Jurkat, Clone E6-1 (cell line): ENCODE data around the gene ANKAR. TPM values are rescaled to one million over a fixed set of nuclear protein-coding genes. Genes with fewer than 3 reads are reported as not detected.
"Not testable (repeated sequence)": the region's sequence is repeated elsewhere in the genome, so short reads cannot be mapped to it uniquely, and the experiment has no call there.

Experiments used
- DNase-seq: peaks from one replicate; pipeline ENCODE4 v3.0.0-alpha.2; 2011; ENCODE audit warnings: low read depth, low spot score
- H3K4me3 ChIP-seq: 2 replicates; pipeline ENCODE4 v1.5.1; 2011; ENCODE audit warnings: mild to moderate bottlenecking, low read length, control low read depth, moderate library complexity
- polyA plus RNA-seq: library from polyadenylated mRNA; unstranded; fragments of >200 nt; gene quantifications from one replicate; pipeline ENCODE4 v1.2.1, GENCODE V29; 2012; ENCODE audit warnings: missing spikeins; ENCODE audit not compliant: insufficient read length, insufficient read depth

ANKAR gene, protein sequence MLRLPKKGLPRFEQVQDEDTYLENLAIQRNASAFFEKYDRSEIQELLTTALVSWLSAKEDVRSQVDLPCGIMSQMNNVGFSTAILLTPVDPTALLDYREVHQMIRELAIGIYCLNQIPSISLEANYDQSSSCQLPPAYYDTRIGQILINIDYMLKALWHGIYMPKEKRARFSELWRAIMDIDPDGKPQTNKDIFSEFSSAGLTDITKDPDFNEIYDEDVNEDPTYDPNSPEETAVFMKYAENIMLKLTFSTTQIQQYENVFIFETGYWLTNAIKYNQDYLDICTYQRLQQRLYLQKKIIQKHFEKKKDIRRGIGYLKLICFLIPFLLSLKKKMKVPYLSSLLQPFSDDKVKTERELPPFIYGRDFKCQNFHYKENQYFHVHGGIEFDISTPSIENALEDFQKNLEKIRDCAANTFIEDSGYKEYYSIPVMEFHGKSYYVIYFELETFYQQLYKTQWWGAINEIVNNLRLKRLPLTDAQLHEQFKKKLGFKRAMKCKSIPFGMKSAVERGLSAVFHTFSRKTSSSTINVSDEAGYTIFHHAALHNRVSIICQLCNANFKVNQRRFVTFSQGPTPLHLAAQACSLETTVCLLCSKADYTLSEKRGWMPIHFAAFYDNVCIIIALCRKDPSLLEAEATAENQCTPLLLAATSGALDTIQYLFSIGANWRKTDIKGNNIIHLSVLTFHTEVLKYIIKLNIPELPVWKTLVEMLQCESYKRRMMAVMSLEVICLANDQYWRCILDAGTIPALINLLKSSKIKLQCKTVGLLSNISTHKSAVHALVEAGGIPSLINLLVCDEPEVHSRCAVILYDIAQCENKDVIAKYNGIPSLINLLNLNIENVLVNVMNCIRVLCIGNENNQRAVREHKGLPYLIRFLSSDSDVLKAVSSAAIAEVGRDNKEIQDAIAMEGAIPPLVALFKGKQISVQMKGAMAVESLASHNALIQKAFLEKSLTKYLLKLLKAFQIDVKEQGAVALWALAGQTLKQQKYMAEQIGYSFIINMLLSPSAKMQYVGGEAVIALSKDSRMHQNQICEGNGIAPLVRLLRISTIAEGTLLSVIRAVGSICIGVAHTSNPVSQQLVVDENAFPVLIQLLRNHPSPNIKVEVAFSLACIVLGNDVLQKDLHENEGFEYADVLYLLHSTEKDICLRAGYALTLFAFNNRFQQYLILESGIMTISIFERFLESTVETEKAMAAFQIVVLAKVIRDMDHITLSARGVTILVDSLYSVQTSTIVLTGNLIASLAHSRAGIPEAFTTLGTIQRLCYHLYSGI (N-terminal part only)
- 0.44 TPM for polyA plus RNA-seq

DNA sequence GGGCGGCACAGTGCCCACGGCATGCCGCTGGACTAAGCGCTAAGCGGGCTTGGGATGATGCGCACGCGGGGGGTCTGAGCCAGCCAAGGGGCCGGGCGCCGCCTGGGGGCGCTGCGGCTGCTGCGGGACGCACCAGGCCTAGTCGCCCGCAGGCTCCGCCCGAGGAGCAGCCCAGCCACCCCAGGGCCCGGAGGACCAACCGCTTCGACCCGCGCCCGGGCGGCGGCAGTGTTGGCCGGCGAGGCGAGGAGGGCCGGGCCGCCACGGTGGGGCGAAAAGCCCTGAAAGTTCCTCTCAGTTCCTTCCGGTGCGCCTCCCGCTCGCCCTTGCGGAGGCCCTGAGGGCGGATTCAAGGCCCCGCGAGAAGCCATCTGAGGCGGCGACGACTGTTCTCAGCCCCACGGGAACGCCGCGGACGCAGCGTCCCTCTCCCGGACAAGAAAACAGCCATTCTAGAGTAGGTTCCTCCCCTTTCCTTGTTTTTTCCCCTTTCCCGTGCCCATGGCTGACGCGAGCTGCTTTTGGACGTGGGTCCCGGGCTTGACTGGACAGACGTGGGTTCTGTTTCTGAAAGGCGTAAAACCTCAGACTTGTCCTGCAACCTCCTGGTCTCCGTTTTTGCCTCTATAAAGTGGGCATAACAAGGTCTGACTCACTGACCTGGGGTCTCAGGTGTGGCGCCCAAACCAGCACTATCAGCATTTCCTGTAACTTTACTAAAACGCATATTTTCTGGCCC is at the start of gene ANKAR:
ANKAR (plus strand) TSS at position 297 of the 739 bp plus-strand sequence. CDS start 1,821 bp downstream, outside the sequence.
- no peak within 1 kb of the TSS for H3K4me3 ChIP-seq
- no peak for DNase-seq

DNA sequence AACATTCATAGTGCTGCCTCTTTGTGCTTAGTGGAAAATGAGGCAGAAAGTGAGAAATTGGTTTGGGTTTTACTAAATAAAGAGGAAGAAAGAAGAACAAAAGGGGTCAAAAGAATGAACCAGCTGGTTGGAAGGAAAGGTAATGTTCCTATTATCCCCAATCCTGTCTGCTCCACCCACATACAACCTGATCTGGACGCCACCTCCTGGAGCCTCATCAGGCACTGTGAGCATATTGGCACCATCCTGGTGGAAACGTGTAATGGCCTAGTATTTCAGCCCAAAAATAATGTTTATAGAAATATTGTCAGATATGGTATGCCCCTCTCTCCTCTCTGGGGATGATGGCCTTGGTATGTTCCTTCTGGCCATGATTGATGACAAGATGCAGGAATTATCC is 48.8 kb upstream of the ANKAR start:
- H3K4me3 ChIP-seq: no peak overlapping the region
- DNase-seq: no peak

DNA sequence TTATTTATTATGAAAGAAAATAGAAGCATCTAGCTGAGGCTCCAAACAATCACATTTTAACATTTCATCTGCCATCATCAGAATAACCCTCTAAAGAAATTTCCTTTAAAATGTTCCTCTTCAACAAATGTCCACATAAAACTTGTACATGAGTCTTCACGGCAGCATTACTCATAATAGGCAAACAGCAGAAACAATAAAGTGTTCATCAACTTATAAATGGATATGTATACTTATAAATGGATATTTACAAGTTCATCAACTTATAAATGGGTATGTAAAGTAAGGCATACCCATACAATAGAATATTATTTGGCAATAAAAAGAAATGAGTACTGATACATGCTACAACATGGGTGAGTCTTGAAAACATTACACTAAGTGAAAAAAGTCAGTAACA is 46.7 kb upstream of the ANKAR start:
- H3K4me3 ChIP-seq: no peak overlapping the region
- no peak for DNase-seq

DNA sequence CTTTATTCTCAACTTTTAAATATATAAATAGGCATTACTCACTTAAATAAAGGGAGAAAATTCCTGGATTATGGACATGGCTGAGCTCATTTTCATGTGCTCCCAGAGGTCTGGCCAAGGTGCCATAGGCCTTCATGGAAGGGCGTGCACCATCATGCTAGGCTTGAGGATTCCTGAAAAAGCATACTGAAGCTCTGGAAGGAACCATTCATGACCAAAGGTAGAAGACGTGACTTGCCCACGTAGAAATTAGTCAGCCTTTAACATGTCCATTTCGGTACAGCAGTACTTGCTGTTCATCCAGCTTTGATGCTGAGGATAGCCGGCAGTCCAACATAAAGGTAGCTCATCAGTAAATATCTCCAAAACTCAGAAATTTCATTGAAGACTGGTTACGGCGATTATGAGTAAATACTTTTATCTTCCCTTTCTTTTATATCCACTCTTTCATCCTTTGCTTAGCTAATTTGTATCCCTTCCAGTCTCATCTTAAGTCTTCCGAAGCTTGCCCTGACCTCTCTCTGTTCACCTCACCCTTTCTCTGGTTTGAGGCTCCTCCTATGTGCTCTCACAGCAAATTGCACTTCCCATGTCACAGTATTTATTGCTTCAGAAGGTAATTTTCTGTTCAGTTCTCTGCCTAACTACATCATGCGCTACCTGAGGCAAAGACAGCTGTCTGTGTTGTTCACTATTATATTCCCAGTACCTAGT is 45.5 kb upstream of the ANKAR start:
- DNase-seq: no peak
- H3K4me3 ChIP-seq: no peak overlapping the region

DNA sequence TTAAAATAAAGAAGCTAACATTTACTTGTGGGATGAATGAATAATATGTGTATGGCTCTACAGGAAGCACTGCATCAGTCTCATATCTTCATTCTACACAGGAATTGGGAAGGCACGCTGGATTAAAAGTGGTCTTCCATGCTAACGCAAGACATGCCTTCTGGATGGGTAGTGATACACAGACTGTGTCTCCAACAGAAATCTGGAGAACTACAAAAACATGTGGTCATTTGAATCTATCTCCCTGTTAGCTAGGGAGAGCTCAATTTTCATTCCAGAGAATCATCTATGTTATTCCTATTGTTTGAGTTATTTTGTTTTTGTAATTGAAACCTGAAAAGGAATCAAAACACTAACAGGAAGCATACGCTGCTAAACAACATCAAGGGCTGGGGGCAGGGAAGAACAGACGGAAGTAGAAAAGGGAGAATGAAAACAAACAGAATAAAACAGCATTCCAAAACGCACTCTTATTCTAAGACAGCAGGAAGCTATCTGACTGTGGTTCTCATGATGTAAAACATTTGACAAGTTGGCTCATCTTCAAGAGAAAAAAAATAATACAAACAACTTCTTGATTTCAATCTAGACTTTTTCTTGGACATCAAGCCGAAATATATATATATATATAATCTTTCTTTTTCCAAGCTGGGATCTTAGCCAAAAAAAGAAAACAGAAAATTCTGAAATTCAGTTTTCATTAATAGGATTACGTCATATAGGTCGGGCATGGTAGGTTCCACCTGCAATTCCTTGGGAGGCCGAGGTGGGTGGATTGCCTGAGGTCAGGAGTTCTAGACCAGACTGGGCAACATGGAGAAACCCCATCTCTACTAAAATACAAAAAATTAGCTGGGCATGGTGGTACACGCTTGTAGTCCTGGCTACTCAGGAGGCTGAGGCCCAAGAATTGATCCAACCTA is 44.7 kb upstream of the ANKAR start:
- DNase-seq: no peak

DNA sequence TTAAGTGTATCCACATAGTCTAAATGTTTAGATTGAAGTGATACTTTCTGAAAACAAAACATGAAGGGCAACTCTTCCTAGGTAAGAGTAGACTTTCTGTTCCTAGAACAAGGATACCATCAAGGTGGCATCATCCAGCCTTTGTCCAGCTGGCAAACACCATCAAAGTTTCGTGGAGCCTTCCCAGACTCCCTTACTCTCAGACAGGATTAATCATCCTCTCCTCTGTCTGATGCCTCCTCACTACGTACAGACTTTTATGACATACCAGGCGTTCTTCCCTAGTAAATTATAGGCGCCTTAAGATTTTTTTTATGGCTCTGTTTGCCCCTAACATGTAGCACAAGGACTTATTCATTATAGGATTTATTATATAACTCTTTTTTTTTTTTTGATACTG is 42.6 kb upstream of the ANKAR start:
- no peak for DNase-seq

More for the DNA sequence above, 44.7 kb upstream of the ANKAR start:
- no peak overlapping the region for H3K4me3 ChIP-seq

DNA sequence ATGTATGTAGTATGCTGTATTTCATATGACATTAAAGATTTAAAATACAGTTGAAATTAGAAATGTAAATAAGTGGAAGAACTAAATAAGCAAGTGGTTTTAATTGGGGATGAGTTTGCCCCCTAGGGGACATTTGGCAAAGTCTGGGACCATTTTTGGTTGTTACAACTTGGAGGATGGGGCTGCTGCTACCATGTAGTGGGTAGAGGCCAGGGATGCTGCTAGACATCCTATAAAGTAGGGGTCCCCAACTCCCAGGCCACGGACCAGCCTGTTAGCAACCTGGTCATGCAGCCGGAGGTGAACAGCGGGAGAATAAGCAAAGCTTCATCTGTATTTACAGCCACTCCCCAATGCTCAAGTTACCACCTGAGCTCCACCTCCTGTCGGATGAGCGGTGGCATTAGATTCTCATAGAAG is 41.1 kb upstream of the ANKAR start:
- DNase-seq: peak; percentile 19
- H3K4me3 ChIP-seq: no peak overlapping the region

More for the DNA sequence above, 42.6 kb upstream of the ANKAR start:
- H3K4me3 ChIP-seq: no peak overlapping the region

DNA sequence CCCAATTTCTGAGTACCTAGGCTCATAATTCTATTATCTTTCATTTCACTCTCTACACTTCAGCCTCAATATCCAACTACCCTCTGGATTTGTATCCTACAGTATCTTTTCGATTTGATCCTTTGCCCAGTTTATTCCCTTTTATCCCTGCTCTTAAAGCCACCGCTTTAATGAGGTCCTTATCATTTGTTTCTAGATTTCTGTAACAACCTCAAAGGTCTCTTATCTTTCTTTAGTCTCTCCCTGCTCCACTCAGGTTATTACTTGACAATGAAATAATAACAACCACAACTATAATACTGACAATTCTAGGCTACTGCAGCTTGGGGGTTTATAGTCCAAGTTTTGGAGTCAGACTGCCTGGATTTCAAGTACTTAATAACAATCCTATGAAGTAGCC is 39.1 kb upstream of the ANKAR start:
- no peak for DNase-seq
- no peak overlapping the region for H3K4me3 ChIP-seq

DNA sequence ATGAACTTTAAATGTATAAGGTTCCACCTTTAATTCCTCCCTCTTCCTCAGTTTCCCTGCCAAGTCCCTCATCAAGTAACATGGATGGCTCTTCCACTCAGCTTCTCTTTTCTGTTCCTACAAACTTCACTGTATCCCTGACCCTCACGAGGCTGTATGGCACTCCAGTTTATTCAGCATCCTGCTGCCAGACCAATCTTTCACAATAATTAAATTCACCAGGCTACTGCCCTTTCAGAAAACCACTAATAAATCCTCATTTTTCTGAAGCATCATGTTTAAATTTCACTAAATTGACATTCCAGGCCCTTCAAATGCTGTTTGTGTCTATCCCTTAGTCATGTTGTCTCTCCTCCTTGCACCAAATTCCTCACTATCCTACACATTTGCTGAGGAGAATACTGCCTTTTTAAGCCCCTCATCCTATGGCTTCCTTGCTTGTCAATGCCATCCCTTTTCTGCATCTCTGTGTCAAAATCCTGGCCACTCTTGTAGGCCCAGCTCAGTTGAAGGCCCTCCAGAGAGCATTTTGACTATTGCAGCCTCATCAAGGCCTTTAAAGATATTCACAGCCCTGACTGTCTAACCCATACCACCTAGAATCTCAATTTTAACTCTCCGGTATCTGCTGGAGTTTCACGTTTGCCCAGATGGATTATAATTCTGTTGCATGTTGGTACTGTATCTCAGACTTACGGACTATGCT is 36.0 kb upstream of the ANKAR start:
- no peak overlapping the region for H3K4me3 ChIP-seq
- no peak for DNase-seq

DNA sequence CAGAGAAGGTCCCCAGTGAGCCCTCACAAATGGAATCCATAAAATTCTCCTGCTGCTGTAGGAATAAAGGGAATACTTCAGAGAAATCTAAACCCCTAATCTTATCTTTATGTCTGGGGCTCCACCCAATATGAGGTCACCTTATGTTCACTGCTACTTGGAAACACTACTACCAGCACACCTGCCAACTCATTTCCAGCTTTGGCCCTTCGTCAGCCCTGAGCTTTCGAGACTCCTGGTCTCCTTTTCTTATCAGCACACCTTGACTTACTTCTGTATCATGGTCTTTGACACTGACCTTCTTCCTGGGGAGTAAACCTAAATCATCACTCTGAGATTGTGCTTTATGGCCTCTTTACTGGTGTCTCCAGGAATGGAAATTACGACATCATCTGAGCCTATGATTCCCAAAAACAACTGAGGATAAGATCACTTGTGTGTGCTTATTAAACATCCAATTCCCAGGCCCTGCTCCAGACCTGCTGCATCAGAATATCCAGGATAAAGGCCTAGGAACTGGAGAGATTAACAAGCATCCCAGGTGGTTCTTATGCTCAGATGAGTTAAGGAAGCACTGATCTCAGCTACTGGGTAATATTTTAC is 35.4 kb upstream of the ANKAR start:
- no peak for DNase-seq
- H3K4me3 ChIP-seq: no peak overlapping the region

DNA sequence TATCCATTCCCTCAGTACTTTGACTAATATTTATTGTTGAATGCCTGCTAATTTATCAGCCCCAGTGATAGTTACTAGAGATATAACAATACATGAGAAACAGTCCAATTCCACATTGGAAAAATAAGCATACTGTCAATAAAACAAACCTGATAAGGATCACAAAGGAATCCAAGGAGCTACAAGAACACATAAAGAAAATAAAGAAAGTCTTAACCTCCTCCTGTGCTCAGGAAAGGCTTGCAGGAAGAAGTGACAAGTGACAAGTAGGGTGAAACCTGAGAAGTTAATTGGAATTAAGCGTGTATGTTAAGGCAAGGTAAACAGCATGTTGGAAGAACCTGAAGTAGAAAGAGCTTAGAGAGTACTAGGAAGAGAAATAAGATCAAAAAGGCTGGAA is 33.5 kb upstream of the ANKAR start:
- H3K4me3 ChIP-seq: no peak overlapping the region
- no peak for DNase-seq

DNA sequence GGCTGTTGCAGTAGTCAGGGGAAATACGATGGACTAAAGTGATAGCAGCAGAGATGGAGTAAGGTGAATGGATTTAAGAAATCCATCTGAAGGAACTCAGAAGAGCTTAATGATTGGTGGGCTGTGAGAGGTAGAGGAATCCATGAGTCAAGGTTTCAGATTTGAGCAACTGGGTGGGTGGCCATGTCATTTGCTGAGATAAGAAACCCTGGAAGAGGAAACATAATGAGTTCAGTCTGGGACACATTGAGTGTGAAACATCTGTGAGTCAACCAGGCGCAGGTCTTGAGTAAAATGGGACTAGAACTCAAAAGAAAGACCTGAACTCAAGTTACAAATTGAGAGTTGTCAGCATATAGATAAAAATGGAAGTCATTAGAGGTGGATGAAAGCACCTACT is 32.9 kb upstream of the ANKAR start:
- no peak overlapping the region for H3K4me3 ChIP-seq
- no peak for DNase-seq

DNA sequence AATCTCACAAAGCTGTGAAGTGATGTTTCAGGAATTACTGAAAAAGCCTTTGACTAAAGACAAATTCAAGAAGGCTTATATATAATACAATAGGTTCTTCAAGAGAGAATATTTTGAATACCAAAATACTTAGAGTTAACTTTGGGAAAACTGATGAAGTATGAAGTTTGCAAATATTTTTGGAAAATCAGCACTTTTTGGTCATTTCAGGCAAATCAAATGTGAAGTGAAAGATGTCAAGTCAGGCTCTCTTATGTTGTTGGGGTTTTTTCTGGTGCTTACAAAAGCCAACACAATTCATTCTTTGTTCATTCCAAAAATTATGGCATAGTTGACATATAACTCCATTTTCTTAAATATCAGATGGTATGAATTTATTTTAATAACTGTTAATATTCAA is 27.9 kb upstream of the ANKAR start:
- DNase-seq: no peak
- no peak overlapping the region for H3K4me3 ChIP-seq

DNA sequence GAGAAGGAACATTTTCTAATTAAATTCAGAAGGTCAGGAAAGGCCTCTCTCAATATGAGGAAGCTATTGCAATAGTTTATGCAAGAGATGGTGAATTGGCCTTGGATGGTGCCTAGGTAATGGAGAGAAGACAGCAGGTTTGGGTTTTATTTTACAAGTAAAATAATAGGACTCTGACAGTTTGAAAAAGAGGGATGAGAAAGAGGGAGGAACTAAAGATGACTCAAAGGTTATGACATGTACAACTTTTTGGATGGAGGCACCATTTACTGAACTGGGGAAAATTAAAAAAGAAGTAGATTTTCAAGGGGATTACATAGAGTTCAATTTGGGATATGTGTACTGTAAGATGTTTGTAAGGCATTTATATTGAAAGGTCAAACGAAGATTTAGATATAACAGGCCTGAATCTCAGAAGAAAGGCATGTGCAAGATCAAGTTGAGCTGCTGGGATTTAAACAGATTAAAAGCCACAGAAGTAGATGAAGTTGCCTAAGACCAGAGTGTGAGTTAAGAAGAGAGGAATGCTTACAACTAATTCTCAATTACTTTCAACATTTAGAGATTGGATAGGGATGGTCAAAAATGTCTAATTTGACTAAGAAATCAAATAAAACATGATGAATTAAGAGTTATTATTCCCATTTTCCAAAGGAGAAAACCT is 25.5 kb upstream of the ANKAR start:
- no peak for DNase-seq
- H3K4me3 ChIP-seq: no peak overlapping the region

DNA sequence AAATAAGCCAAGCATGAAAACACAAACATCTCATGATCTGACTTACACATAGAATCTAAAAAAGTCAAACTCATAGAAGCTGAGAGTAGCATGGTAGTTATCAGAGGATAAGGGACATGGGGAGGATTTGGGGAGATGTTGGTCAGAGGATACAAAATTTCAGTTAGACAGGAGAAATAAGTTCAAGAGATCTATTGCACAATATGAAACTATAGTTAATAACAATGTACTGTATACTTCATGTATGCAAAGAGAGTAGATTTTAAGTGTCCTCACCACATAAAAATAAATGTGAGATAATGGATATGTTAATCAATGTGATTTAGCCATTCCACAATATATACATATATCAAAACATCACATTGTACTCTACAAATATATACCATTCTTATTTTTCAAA is 23.2 kb upstream of the ANKAR start:
- H3K4me3 ChIP-seq: no peak overlapping the region
- no peak for DNase-seq

DNA sequence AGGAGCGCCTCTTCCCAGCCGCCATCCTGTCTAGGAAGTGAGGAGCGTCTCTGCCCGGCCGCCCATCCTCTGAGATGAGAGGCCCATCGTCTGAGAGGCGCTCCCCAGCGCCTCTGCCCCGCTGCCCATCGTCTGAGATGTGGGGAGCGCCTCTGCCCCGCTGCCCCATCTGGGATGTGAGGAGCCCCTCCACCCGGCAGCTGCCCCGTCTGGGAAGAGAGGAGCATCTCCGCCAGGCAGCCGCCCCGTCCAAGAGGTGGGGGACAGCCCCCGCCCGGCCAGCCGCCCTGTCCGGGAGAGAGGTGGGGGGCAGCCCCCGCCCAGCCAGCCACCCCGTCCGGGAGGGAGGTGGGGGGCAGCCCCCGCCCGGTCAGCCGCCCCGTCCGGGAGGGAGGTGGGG is 21.0 kb upstream of the ANKAR start:
- not testable (repeated sequence) for DNase-seq

More for the DNA sequence above, 21.0 kb upstream of the ANKAR start:
- H3K4me3 ChIP-seq: not testable (repeated sequence)
